ENCODE results near the gene UBE2G1.

The UBE2G1 gene

GRCh38 chr17:4247361-4247970, 119.0 kb downstream of the UBE2G1 start:
- TF ChIP-seq CTCF (IDR thresholded peaks at IDR 0.05; ENCODE audit: low read depth, low read length): no peak
- DNase-seq (ENCODE audit: extremely low read depth, low read depth): no peak

- no peak for TF ChIP-seq CTCF (IDR thresholded peaks at IDR 0.05; ENCODE audit: low read depth, low read length)
- no peak for DNase-seq (ENCODE audit: extremely low read depth, low read depth)
Observed at GRCh38 chr17:4246674-4247073, 119.8 kb downstream of the UBE2G1 start.

GRCh38 chr17:4241535-4241934, 124.9 kb downstream of the UBE2G1 start:
- DNase-seq (ENCODE audit: extremely low read depth, low read depth): no peak
- TF ChIP-seq CTCF (IDR thresholded peaks at IDR 0.05; ENCODE audit: low read depth, low read length): no peak

GRCh38 chr17:4236456-4236855, 130.0 kb downstream of the UBE2G1 start:
- no peak for TF ChIP-seq CTCF (IDR thresholded peaks at IDR 0.05; ENCODE audit: low read depth, low read length)
- no peak for DNase-seq (ENCODE audit: extremely low read depth, low read depth)

- DNase-seq (ENCODE audit: extremely low read depth, low read depth): no peak
- no peak for TF ChIP-seq CTCF (IDR thresholded peaks at IDR 0.05; ENCODE audit: low read depth, low read length)
Observed at GRCh38 chr17:4235372-4236279, 130.8 kb downstream of the UBE2G1 start.

- TF ChIP-seq CTCF (IDR thresholded peaks at IDR 0.05; ENCODE audit: low read depth, low read length): no peak
- DNase-seq (ENCODE audit: extremely low read depth, low read depth): no peak
Observed at GRCh38 chr17:4234401-4234800, 132.1 kb downstream of the UBE2G1 start.

GRCh38 chr17:4233668-4234258, 132.7 kb downstream of the UBE2G1 start:
- no peak for DNase-seq (ENCODE audit: extremely low read depth, low read depth)
- no peak for TF ChIP-seq CTCF (IDR thresholded peaks at IDR 0.05; ENCODE audit: low read depth, low read length)

Data from AG09319 (cell line).